CD4-positive, alpha-beta memory T cell (primary cell): ENCODE results near the gene TSEN2. TPM values are rescaled to one million over a fixed set of nuclear protein-coding genes. Genes with fewer than 3 reads are reported as not detected.
A peak's percentile ranks its signal among the peaks of the same experiment; 100 is the strongest.

ENCODE experiments used
- CTCF ChIA-PET: fragments of 350-600 bp; sonication (Branson Sonifier 250); formaldehyde crosslinking; loops from one replicate; lab custom pipeline; 2021; ENCODE audit warnings: inconsistent platforms; ENCODE audit not compliant: partially characterized antibody; lab: Charles Lee
- POLR2A ChIA-PET: fragments of 350-600 bp; sonication (Branson Sonifier 250); formaldehyde crosslinking; loops from one replicate; lab custom pipeline; 2021; ENCODE audit not compliant: partially characterized antibody; lab: Charles Lee
- DNase-seq, 5 donors: peaks; one replicate each; pipeline versions ENCODE4 v3.0.0 to v3.0.0-alpha.2; 2020 to 2022; ENCODE audit warnings: mixed read lengths in 1 of 5
- H3K27ac ChIP-seq: one replicate; pipeline ENCODE4 v1.7.0; 2013; ENCODE audit warnings: low read depth, low read length
- H3K27me3 ChIP-seq: 2 replicates; pipeline ENCODE4 v1.7.0; 2013; ENCODE audit warnings: mild to moderate bottlenecking, low read length, moderate library complexity; ENCODE audit not compliant: insufficient read depth
- H3K36me3 ChIP-seq: 2 replicates; pipeline ENCODE4 v1.7.0; 2013; ENCODE audit warnings: mild to moderate bottlenecking, low read length, moderate library complexity; ENCODE audit not compliant: insufficient read depth
- H3K4me1 ChIP-seq: 2 replicates; pipeline ENCODE4 v1.7.0; 2013; ENCODE audit warnings: mild to moderate bottlenecking, low read length, moderate library complexity; ENCODE audit not compliant: insufficient read depth
- H3K4me3 ChIP-seq, 2 donors: one replicate each; pipeline ENCODE4 v1.7.0; 2013; ENCODE audit warnings: low read length in 2 of 2, mild to moderate bottlenecking in 1 of 2
- H3K9me3 ChIP-seq, 2 donors: one replicate each; pipeline ENCODE4 v1.7.0; 2013; ENCODE audit warnings: low read length in 2 of 2, control low read depth in 1 of 2; ENCODE audit not compliant: control insufficient read depth in 1 of 2
- H3K27ac Mint-ChIP-seq, 7 donors: one replicate each; pipeline ENCODE4 v1.8.0; 2020 to 2021; ENCODE audit warnings: mixed read lengths in 7 of 7, mild to moderate bottlenecking in 6 of 7, inconsistent platforms in 3 of 7, moderate library complexity in 3 of 7
- H3K27me3 Mint-ChIP-seq, 2 donors: one replicate each; pipeline ENCODE4 v1.8.0; 2020 to 2021; ENCODE audit warnings: mixed read lengths in 2 of 2
- H3K36me3 Mint-ChIP-seq, 2 donors: one replicate each; pipeline ENCODE4 v1.8.0; 2020 to 2021; ENCODE audit warnings: mixed read lengths in 2 of 2, inconsistent platforms in 1 of 2, mild to moderate bottlenecking in 1 of 2
- H3K4me1 Mint-ChIP-seq, 4 donors: one replicate each; pipeline ENCODE4 v1.8.0; 2020 to 2021; ENCODE audit warnings: mixed read lengths in 4 of 4, mild to moderate bottlenecking in 1 of 4
- H3K4me3 Mint-ChIP-seq, 8 donors: one replicate each; pipeline ENCODE4 v1.8.0; 2020 to 2021; ENCODE audit warnings: mixed read lengths in 8 of 8, mild to moderate bottlenecking in 7 of 8, moderate library complexity in 6 of 8, inconsistent platforms in 3 of 8
- H3K9me3 Mint-ChIP-seq, 8 donors: one replicate each; pipeline ENCODE4 v1.8.0; 2020 to 2021; ENCODE audit warnings: mixed read lengths in 8 of 8, mild to moderate bottlenecking in 5 of 8, inconsistent platforms in 3 of 8, moderate library complexity in 1 of 8
- intact Hi-C: fragments of 100-400 bp; cut with micrococcal nuclease; formaldehyde crosslinking; loops from one replicate; pipeline ENCODE4 v1.15.1; 2023
- polyA plus RNA-seq, 2 donors: library from polyadenylated mRNA; unstranded; fragments of 300-500 nt; fragmentation: Illumina TruSeq; gene quantifications; one replicate each; pipeline ENCODE4 v1.2.3, GENCODE V29; 2021
- total RNA-seq, 2 experiments: library from RNA; stranded (reverse); gene quantifications; one replicate each; pipeline ENCODE4 v1.2.3, GENCODE V29; 2021

The TSEN2 gene
- total and polyA plus RNA-seq, 4 experiments from 2014 or later = 11.2 to 19.6 (median 16.2) TPM

DNA sequence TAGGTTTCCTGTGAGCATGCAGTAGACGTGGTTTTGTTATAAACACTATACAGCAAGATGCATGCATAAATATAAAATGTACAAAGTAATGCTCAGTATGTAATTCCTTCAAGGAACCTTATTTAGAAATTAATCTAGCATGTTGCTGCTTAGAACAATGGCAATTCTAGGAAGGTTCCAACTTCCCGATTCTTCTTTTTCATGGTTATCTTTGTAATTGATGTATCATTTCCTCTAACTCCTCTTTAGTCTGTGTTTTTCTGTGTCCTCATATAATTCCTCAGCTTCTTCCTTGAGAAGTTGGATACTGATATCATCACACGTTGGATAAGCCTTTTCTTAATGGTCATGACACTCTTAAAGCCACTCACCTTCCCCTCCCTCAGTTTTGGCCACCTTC lies 3.5 kb downstream of the TSEN2 start:
- Mint-ChIP-seq H3K4me3 (peak overlapping the region in 1 of 8 donors; percentile 75), H3K9me3 (no peaks in the 10 kb centered on the region), H3K4me1 (peaks cover 17 to 40% (median 32%) of the 10 kb centered on the region in 4 donors), H3K27me3 (no peaks in the 10 kb centered on the region), H3K27ac (no peak overlapping the region), H3K36me3 (peaks cover 25 to 27% of the 10 kb centered on the region in 2 donors)
- DNase-seq = no peak
- Histone ChIP-seq H3K27me3 (no peaks in the 10 kb centered on the region), H3K4me3 (no peak overlapping the region), H3K9me3 (no peaks in the 10 kb centered on the region), H3K27ac (no peak overlapping the region), H3K36me3 (no peaks in the 10 kb centered on the region), H3K4me1 (peaks cover 22% of the 10 kb centered on the region)
- ChIA-PET POLR2A (no interaction called here), CTCF (interaction anchor here (1.1 to 1.3 kb wide), 2 partner anchors 8 to 10 kb away, joined by 3 to 4 read pairs; no protein-coding TSS in a partner anchor)
- intact Hi-C loops = no loop called here

DNA sequence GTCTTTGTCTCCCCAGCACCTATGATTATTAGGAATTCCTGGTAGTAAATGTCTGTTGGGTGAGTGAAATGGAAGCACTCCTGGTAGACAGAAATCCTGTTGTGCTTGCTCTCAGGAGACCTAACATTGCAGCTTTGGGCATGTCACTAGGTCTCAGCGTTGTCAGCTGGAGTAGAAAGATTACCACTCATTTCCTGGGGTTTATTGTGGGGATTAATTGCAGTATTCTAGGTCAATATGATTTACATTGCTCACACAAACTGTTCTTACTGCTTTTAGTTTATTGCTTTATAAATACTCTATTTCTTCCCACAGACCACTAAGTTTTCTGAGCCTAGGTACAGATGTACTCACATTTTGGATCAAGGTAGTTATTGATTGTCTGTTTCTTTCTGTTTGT lies 5.1 kb downstream of the TSEN2 start:
- Histone ChIP-seq H3K36me3 (peaks cover 3% of the 10 kb centered on the region), H3K4me1 (peaks cover 11% of the 10 kb centered on the region), H3K9me3 (no peaks in the 10 kb centered on the region), H3K27me3 (no peaks in the 10 kb centered on the region), H3K27ac (no peak overlapping the region), H3K4me3 (no peak overlapping the region)
- no peak overlapping the region for H3K27ac Mint-ChIP-seq
- H3K36me3 Mint-ChIP-seq = peaks cover 31 to 34% of the 10 kb centered on the region in 2 donors
- DNase-seq = no peak
- H3K27me3 Mint-ChIP-seq = no peaks in the 10 kb centered on the region
- ChIA-PET POLR2A (interaction anchor here (1.2 kb wide), 1 partner anchor 175 kb away, joined by 3 read pairs; no protein-coding TSS in a partner anchor), CTCF (no interaction called here)
- intact Hi-C loops = no loop called here
- H3K4me1 Mint-ChIP-seq = peaks cover 11 to 27% (median 19%) of the 10 kb centered on the region in 4 donors
- H3K9me3 Mint-ChIP-seq = no peaks in the 10 kb centered on the region
- no peak overlapping the region for H3K4me3 Mint-ChIP-seq

DNA sequence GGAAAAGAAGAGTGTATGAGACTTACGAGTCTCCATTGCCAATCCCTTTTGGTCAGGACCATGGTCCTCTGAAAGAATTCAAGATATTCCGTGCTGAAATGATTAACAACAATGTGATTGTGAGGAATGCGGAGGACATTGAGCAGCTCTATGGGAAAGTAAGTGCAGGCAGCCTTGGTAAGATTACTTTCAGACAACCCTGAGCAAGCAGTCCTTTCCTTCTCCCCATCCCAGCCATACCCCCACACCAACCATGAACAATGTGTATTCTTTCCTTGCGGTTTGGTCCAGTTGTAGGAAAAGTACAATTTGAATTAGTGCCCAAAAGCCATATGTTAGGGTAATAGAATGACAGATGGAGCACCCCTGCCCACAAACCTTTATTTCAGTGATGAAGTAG lies 5.6 kb downstream of the TSEN2 start:
- CTCF ChIA-PET = interaction anchor here (1.6 kb wide), 1 partner anchor 10 kb away, joined by 3 read pairs; no protein-coding TSS in a partner anchor
- H3K9me3 Mint-ChIP-seq = no peaks in the 10 kb centered on the region

DNA sequence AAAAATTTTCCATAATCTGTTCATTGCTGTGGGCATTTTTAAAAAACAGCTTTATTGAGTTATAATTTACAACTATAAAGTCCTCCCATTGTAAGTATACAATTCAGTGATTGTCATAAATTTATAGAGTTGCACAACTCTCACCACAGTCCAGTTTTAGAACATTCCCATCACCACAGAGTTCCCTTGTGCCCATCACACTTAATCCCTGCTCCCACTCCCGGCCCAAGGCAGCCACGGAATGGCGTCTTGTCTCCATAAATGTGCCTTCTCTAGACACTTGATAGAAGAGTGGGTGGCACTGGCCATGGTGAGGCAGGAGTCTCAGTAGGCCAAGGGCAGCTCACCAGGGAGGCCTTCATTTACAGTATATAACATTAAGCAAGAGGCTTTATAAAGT lies 6.3 kb downstream of the TSEN2 start:
- Histone ChIP-seq H3K9me3 (no peaks in the 10 kb centered on the region), H3K27me3 (no peaks in the 10 kb centered on the region), H3K36me3 (peaks cover 3% of the 10 kb centered on the region), H3K4me3 (no peak overlapping the region), H3K4me1 (peaks cover 1% of the 10 kb centered on the region), H3K27ac (no peak overlapping the region)
- Mint-ChIP-seq H3K27ac (no peak overlapping the region), H3K36me3 (peaks cover 35 to 38% of the 10 kb centered on the region in 2 donors), H3K4me1 (peaks cover 6 to 15% (median 10%) of the 10 kb centered on the region in 4 donors), H3K27me3 (no peaks in the 10 kb centered on the region), H3K4me3 (no peak overlapping the region), H3K9me3 (no peaks in the 10 kb centered on the region)
- ChIA-PET POLR2A (no interaction called here), CTCF (interaction anchor here (1.6 kb wide), 1 partner anchor 11 kb away, joined by 3 read pairs; no protein-coding TSS in a partner anchor)
- intact Hi-C loops = no loop called here
- no peak for DNase-seq

More for the DNA sequence above, 5.6 kb downstream of the TSEN2 start:
- peaks cover 9% of the 10 kb centered on the region for H3K4me1 ChIP-seq
- no peaks in the 10 kb centered on the region for H3K27me3 ChIP-seq
- H3K4me1 Mint-ChIP-seq = peaks cover 10 to 22% (median 17%) of the 10 kb centered on the region in 4 donors
- H3K27me3 Mint-ChIP-seq = no peaks in the 10 kb centered on the region
- POLR2A ChIA-PET = no interaction called here
- peaks cover 3% of the 10 kb centered on the region for H3K36me3 ChIP-seq
- H3K27ac ChIP-seq = no peak overlapping the region
- no peak overlapping the region for H3K4me3 Mint-ChIP-seq
- H3K36me3 Mint-ChIP-seq = peaks cover 31 to 32% of the 10 kb centered on the region in 2 donors
- no peak for DNase-seq
- no peak overlapping the region for H3K27ac Mint-ChIP-seq
- intact Hi-C loops = no loop called here
- H3K9me3 ChIP-seq = no peaks in the 10 kb centered on the region
- H3K4me3 ChIP-seq = no peak overlapping the region

DNA sequence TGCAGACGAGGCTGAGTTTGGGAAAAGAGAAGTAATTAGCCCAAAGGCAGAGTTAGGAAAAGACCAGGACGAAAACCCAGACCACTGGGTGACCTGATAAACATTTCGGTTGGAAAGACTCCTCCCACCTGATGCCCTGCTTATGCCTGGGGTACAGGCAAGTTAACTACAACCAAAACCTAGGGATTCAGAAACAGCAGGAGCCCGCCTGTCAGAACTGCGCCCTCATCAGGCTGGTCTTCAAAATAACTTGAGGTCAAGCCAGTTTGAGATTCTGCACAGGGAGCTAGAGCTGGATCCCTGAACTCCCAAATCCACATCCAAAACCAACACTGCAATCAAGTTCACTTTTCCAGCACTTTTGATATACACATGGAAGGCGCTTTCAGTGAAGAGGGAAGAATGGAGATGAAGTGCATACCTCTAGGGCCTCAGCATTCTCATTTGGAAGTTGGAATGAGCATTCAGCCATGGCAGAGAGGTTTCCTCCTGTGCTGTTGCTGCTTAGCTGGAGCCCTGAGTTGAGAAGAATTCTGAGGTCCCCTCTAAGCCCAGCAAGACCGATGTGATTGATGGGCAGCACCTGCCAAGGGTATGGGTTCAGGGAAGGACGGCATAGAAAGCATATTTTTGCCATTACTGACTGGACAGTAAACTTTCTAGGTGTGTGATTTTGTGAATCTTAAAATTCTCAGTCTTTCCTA lies 11.6 kb downstream of the TSEN2 start:
- no peak overlapping the region for H3K4me3 ChIP-seq
- H3K27me3 Mint-ChIP-seq = no peaks in the 10 kb centered on the region
- DNase-seq = no peak
- no peak overlapping the region for H3K27ac Mint-ChIP-seq
- intact Hi-C loops = no loop called here
- H3K4me1 ChIP-seq = no peaks in the 10 kb centered on the region
- H3K36me3 ChIP-seq = peaks cover 15% of the 10 kb centered on the region
- no peak overlapping the region for H3K4me3 Mint-ChIP-seq
- ChIA-PET CTCF (interaction anchor here (0.9 to 1.2 kb wide), 2 partner anchors 12 to 16 kb away, joined by 3 to 5 read pairs; partner anchors contain the start of gene TSEN2), POLR2A (no interaction called here)
- no peaks in the 10 kb centered on the region for H3K9me3 ChIP-seq
- H3K4me1 Mint-ChIP-seq = peaks cover 0 to 3% (median 0%) of the 10 kb centered on the region in 4 donors
- peaks cover 57 to 67% of the 10 kb centered on the region in 2 donors for H3K36me3 Mint-ChIP-seq
- H3K27me3 ChIP-seq = no peaks in the 10 kb centered on the region
- H3K9me3 Mint-ChIP-seq = no peaks in the 10 kb centered on the region
- no peak overlapping the region for H3K27ac ChIP-seq

DNA sequence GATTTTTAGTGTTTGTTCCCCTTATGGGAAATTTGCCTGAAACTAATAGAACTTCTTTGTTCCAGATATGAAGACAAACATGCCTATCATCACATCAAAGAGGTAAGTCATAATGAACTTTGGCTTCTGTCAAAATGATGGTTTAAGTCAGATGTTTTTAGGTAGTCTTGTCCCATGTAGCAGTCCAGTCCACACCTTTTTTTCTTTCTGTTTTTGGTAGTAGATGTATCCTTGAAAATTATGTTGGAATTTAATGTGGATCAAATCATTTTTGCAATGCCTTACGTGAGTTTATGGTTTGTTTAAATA lies 12.1 kb downstream of the TSEN2 start:
- DNase-seq = no peak
- peaks cover 15% of the 10 kb centered on the region for H3K36me3 ChIP-seq
- Mint-ChIP-seq H3K27me3 (no peaks in the 10 kb centered on the region), H3K9me3 (no peaks in the 10 kb centered on the region), H3K27ac (no peak overlapping the region), H3K36me3 (peaks cover 58 to 71% of the 10 kb centered on the region in 2 donors), H3K4me3 (no peak overlapping the region), H3K4me1 (peaks cover 0 to 3% (median 0%) of the 10 kb centered on the region in 4 donors)
- ChIA-PET POLR2A (no interaction called here), CTCF (no interaction called here)
- no peaks in the 10 kb centered on the region for H3K4me1 ChIP-seq
- H3K27ac ChIP-seq = no peak overlapping the region
- H3K4me3 ChIP-seq = no peak overlapping the region
- no peaks in the 10 kb centered on the region for H3K9me3 ChIP-seq
- H3K27me3 ChIP-seq = no peaks in the 10 kb centered on the region
- intact Hi-C loops = no loop called here

DNA sequence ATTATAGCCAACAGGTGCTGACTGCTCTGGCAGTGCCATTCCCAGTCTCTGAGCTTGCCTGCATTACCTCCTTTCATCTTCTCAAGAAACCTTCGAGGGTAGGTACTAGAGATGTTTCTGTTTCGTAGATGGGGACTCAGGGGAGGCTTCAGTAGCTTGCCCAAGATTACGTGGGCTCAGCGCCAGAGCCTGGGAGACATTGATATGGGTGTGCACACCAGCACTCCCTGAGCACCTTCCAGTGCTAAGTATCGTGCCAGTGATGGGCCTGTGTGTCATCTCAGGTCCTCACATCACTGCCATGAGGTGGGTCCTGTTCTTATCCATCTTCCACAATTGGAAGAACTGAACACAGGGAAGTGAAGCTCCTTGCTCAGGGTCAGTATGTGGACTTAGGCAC lies 15.2 kb downstream of the TSEN2 start:
- no peaks in the 10 kb centered on the region for H3K27me3 Mint-ChIP-seq
- no peak overlapping the region for H3K4me3 ChIP-seq
- no peak overlapping the region for H3K27ac ChIP-seq
- peaks cover 16% of the 10 kb centered on the region for H3K36me3 ChIP-seq
- POLR2A ChIA-PET = no interaction called here
- no peak overlapping the region for H3K4me3 Mint-ChIP-seq
- no peaks in the 10 kb centered on the region for H3K27me3 ChIP-seq
- DNase-seq = no peak
- no peak overlapping the region for H3K27ac Mint-ChIP-seq
- CTCF ChIA-PET = no interaction called here
- no peaks in the 10 kb centered on the region for H3K4me1 ChIP-seq
- H3K36me3 Mint-ChIP-seq = peaks cover 67 to 76% of the 10 kb centered on the region in 2 donors
- H3K9me3 ChIP-seq = no peaks in the 10 kb centered on the region
- peaks cover 0 to 3% (median 0%) of the 10 kb centered on the region in 4 donors for H3K4me1 Mint-ChIP-seq
- intact Hi-C loops = no loop called here
- no peaks in the 10 kb centered on the region for H3K9me3 Mint-ChIP-seq
